Umbilical cord (tissue), 2 donors: Measurements from ENCODE around the gene SDK1. TPM values are rescaled to one million over a fixed set of nuclear protein-coding genes. Genes with fewer than 3 reads are reported as not detected.

Experiments used
- DNase-seq: peaks from one replicate; pipeline ENCODE4 v3.0.0-alpha.2; 2015; ENCODE audit warnings: low spot score
- total RNA-seq: library from RNA; depleted of rRNA; stranded (reverse); fragments of >200 nt; gene quantifications from one replicate; pipeline ENCODE4 v1.2.3, GENCODE V29; 2014; ENCODE audit warnings: low replicate concordance; ENCODE audit not compliant: insufficient read depth

The SDK1 gene, protein sequence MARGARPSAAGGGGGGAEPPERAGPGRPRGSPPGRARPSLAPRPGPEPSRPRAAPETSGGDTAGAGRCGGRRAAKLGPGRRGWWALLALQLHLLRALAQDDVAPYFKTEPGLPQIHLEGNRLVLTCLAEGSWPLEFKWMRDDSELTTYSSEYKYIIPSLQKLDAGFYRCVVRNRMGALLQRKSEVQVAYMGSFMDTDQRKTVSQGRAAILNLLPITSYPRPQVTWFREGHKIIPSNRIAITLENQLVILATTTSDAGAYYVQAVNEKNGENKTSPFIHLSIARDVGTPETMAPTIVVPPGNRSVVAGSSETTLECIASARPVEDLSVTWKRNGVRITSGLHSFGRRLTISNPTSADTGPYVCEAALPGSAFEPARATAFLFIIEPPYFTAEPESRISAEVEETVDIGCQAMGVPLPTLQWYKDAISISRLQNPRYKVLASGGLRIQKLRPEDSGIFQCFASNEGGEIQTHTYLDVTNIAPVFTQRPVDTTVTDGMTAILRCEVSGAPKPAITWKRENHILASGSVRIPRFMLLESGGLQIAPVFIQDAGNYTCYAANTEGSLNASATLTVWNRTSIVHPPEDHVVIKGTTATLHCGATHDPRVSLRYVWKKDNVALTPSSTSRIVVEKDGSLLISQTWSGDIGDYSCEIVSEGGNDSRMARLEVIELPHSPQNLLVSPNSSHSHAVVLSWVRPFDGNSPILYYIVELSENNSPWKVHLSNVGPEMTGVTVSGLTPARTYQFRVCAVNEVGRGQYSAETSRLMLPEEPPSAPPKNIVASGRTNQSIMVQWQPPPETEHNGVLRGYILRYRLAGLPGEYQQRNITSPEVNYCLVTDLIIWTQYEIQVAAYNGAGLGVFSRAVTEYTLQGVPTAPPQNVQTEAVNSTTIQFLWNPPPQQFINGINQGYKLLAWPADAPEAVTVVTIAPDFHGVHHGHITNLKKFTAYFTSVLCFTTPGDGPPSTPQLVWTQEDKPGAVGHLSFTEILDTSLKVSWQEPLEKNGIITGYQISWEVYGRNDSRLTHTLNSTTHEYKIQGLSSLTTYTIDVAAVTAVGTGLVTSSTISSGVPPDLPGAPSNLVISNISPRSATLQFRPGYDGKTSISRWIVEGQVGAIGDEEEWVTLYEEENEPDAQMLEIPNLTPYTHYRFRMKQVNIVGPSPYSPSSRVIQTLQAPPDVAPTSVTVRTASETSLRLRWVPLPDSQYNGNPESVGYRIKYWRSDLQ (N-terminal part only)
- 7.9 TPM for total RNA-seq

DNA sequence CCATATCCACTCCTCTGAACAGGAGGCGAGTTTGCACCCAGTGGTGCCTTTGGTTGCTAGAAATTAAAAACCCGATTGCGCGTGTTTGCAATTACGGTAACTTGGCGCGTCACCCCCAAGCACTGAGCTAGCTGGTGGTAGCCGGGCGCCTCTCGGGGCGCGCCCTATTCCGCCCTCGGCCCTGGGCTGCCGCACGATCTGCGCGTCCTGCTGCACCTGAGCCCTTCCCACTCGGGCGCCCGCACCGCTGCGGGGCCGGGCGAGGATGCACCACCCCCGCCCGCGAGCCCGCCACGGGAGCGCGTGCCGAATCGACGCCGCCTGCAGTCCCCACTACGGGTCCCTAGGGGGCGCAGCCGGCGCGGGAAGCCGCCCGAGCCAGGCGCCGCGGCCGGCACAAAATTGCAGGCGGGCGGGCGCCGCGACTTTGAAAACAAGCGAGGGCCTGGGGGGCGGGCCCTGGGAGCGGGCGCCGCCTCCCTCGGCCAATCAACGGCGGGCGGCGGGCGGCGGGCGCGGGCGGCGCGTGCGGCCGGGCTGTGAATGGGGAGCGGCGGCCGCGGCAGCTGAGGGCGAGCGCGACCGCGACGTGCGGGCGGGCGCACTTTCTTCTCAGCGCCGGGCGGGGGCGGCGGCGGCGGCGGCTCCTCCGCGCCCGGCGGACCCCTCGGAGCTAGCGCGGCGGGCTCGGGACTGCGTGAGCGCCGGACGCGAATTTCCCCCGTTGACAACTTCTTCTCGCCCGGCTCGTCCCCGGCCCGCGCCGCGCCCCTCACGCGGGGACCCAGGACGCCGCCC, at the start of gene SDK1:
SDK1 (plus strand) TSS at position 602 of the 798 bp plus-strand sequence. CDS start 335 bp downstream, outside the sequence.
- DNase-seq: peak; percentile 94

DNA sequence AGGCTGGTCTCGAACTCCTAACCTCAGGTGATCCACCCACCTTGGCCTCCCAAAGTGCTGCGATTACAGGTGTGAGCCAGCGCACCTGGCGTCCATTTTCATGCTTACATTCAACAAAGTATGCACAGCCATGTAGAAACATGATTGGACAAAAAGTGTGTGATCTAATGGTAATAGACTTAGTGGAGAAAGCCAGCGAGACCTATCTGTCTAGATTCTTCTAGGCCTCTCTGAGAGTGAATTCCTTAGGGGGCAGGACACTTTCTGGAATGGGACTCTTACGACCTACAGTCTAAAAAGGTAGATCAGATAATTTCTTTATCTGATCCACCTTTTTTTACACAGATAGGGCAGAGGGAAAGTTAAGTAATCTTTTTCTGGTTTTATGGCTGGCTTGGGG, 46.3 kb upstream of the SDK1 start:
- DNase-seq: no peak

DNA sequence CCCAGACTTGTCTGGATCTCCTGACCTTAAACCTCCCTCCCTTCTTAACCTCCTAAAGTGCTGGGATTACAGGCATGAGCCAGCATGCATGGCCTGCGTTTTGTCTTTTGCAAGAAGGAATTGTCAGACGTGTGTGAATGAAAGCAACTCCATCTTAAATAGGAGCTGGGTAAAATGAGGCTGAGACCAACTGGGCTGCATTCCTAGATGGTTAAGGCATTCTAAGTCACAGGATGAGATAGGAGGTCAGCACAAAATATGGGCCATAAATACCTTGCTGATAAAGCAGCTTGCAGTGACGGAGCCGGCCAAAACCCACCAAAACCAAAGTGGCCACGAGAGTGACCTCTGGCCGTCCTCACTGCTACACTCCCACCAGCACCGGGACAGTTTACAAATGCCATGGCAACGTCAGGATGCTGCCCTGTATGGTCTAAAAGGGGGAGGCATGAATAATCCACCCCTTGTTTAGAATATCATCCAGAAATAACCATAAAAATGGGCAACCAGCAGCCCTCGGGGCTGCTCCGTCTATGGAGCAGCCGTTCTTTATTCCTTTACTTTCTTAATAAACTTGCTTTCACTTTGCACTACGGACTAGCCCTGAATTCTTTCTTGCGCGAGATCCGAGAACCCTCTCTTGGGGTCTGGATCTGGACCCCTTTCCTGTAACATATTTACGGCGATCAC, 41.2 kb upstream of the SDK1 start:
- peak; percentile 97 for DNase-seq

DNA sequence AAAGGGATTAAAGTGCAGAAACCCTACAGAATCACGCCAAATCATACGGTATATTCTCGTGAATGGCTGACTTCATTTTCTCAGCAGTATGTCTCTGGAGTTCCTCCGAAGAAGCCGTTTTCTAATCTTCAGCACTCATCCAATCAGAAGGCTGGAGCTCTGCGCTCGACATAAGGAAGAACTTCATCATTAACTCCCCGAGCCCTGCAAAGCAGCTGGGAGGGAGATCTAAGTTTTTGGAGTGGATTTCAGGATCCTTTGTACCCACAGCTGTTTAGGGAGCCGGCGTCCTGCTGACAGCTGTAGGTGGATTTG, 40.7 kb upstream of the SDK1 start:
- DNase-seq: peak; percentile 95

DNA sequence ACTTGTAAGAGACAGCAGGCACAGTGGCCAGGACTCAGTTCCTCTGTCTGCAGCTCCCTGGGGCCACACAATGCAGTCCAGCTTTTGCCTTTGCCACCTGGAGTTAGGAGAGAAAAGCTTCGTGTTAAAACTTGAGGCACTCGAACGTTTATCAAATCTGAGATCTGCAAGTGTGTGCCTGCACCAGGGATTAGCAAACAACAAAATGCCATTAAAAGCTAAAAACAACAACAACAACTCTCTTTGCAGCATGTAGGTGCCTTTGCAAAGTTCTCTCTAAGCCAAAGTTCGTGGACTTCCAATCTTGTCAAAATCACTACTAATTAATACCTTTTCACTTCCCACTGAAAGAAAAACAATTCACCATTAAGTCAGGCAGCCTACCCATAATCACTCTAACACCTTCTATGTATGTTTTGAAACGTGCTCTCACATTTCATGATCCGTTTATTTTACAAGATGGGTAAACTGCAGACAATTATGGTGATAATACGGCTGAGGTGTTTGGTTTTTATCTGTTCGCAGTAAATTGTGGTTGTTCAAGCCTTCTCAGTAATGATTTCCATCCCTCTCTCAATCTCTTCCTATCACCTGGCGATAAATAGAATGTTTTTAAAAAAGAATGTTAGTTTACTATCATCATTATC, 36.2 kb upstream of the SDK1 start:
- DNase-seq: no peak

DNA sequence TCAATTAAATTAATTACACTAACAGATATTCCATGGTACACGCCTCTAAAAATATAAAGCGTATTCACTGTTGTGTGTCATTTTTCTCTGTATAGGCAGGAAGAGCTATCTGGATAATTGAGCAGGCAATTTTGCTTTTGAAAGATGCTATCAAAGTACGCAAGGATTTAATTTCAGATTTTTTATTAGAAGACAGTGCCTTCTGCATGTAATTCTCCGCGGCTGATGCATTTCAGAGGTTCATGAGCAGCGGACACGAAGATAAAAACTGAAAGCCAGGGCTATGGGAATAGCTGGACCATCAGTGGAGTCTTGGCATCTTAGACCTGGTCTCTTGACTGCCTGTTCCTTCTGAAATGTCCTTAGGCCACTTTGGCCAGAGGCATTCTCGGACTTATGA, 35.7 kb upstream of the SDK1 start:
- DNase-seq: no peak

DNA sequence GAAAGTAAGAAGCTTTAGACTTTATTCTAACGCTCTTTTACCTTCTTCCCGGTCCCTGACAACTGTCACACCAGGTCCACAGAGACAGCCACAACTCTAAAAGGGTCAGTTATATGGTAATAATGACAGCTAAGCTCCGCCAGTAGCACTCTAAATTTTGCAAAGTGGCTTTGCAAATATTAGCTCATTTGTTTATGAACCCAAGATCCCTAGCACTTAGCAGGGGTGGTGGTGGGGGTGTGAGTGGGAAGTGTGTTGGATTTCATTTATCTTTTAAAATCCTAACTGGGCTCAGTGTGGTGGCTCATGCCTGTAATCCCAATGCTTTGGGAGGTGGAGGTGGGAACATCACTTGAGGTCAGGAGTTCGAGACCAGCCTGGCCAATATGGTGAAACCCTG, 34.8 kb upstream of the SDK1 start:
- DNase-seq: no peak

DNA sequence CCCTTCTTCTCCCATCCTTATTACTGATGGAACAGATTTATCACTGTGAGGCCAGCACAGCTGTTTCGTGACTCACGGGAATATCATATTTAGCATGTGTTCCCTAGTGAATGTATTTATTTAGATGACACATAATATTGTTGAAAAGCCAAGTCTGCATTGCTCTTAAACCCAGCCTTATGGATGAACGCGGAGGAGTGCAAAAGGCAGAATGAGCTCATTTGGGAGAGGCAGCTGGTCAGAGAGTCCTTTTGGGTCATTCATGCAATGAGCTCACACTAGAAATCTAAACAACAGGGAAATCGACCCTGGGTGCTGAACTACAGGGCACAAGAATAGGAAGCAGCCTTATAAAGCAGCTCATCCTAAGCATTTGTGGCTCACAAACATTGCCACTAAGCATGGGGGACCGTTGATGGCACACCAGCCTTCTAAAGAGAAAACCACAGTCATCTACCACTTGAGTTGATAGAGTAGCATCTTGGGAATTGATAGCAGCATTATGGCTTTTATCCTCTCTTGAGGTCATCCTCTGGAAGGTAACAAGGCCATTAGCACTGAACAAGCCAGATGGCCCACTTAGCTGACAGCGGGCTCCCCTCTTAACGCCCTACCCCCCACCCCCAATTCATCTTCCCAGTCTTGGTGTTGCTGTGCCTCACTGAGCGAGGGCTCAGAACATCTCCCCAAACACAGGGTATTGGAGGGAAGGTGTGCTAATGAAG, 32.9 kb upstream of the SDK1 start:
- peak; percentile 95 for DNase-seq

DNA sequence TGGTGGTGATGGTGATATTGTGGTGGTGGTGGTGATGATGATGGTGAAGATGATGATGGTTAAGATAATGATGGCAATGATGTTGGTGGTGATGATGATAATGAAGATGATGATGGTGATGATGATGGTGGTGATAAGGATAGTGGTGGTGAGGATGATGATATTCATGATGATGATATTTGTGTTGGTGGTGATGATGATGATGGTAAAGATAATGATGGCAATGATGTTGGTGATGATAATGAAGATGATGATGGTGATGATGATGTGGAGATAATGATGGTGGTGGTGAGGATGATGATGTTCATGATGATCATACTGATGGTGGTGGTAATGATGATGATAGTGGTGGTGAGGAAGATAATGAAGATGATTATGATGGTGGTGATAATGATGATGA, 30.7 kb upstream of the SDK1 start:
- DNase-seq: no peak

DNA sequence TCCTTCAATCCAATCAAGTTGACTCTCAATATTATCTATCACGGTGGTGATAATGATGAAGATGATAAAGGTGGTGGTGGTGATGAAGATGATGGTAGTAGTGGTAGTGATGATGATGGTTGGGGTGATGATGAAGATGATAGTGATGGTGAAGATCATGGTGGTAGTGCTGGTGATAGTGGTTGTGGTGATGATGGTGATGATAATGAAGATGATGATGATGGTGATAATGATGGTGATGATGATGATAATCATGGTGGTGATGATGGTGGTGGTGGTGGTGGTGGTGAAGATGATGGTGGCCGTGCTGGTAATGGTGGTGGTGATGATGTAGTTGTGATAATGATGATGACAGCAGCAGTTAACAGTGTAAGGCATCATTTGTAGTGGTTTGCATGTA, 29.8 kb upstream of the SDK1 start:
- DNase-seq: no peak

DNA sequence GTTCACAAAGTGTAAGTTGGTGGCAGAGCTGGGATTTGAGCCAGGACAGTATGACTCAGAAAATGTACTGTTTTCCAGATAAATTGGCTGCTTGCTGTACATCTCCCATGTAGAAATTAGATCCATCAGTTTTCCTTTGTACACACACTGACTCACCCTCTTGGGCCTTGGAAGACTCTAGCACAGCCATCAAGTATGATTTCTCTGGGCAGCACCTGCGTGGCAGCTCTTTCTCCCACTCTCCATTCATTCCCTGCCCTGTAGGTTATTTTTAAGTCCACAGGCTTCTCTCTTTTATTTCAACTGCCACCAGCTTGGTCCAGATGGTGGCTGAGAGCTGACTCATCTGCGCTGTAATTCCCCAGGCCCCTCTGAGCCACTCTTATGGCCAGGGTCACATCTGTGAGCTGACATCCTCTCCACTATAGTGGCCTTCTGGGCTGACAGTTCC, 28.3 kb upstream of the SDK1 start:
- peak; percentile 73 for DNase-seq

DNA sequence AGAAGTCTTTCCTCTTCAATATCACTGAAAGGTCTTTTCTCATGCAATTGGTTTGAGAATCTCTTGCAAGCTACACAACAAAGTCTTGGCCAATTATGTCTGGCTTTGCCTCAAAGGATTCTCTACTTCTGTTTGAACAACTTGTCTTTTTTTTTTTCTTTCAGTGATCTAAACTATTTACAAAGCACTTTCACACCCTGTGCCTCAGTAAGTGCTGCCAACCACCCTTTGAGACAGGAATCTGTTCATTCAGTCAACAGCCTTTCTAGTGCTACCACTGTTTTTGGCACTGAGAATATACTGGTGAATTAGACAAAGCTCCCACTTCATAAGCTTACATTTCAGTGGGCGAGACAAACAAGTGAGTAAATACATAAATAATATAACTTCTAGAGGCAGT, 26.9 kb upstream of the SDK1 start:
- DNase-seq: no peak

DNA sequence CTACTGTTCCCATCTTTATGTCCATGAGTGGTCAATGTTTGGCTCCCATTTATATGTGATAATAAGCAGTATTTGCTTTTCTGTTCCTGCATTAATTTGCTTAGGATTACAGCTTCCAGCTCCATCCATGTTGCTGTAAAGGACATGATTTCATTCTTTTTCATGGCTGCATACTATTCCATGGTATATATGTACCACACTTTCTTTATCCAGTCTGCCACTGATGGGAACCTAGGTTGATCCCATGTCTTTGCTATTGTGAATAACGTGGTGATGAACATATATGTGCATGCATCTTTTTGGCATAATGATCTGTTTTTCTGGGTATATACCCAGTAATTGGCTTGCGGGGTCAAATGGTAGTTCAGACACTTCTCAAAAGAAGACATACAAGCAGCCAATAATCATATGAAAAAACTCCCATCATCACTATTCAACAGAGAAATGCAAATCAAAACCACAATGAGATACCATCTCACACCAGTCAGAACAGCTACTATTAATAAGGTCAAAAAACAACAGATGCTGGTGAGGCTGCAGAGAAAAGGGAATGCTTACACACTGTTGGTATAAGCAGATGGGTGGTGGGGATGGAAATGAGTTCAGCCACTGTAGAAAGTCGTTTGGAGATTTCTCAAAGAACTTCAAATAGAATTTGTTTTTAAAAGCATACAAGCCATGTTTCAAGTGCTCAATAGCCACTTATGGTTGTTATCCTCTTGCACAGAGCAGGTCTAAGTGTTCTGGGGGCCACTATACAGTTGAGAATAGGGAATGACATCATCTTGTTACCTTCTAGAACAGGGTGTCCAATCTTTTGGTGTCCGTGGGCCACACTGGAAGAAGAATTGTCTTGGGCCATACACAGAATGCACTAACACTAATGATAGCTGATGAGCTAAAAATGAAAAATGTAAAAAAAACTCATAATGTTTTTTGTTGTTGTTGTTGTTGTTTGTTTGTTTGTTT, 23.2 kb upstream of the SDK1 start:
- no peak for DNase-seq

DNA sequence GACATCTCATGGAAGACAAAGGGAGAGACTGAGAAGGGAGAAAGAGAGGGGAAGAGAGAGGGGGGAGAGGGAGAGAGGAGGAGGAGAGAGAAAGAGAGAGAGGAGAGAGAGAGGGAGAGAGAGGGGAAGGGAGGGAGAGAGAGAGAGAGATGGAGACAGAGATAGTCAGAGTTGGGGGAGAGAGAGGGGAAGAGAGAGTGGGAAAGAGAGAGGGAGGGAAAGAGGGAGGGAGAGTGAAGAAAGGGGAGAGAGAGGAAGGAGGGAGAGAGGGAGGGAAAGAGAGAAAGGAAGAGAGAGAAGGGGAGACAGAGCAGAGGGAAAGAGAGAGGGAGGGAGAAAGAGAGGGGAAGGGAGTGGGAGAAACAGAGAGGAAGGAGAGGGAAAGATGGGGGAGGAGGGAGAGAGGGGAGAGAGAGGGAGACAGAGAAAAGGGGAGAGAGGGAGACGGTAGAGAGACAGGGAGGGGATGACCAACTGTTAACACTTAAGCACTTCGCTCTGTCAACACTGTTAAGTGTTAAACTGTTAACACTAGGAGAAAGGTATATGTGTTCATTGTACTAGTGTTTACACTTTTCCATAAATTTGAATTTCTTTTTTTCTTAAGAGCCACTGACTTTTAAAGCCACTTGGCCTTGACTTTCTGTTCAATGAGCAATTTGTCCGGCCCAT, 21.8 kb upstream of the SDK1 start:
- no peak for DNase-seq

DNA sequence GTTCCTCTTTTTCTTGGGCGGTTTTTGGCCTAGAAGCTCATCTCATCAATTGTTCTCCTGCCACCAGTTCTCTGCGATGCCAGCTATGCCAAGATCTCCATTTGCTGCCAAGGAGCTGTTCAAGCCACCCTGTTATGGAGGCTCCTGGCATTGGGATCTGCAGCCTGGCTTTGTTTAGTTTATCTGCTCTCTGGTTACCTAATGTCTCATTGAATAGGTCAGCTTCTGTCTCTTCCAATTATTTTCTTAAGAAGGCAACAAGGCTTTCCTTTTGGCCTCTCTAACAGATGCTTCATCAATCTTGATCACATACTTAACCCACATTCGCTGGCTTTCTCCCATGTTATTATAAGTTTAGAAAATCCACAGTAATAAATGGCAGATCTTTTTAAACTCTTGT, 20.6 kb upstream of the SDK1 start:
- no peak for DNase-seq

DNA sequence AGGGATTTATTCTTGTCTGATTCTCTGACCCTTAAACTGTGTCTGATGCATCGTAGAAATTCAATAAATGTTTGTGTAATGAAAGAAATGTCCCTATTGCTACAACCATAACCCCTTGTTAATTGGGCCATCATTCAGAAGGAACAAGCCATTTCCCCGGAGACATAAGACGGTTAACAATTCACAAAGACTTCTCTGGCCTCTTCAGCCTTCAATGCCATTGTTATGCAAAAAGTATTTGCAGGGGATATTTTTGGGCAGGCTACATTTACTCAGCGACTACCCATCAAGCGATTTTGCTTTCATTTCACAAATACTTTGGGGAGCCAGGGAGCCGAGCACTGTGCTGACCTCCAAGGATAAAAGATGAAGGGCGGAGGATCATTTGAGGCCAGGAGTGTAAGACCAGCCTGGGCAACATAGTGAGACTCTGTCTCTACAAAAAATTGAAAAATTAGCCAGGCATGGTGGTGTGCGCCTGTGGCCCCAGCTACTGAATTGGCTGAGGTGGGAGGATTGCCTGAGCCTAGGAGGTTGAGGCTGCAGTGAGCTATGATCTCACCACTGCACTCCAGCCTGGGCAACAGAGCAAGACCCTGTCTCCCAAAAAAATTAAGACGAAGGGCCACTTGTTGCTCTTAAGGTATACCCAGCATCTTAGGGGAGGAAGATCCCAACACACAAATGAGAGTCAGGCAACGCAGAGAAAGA, 20.0 kb upstream of the SDK1 start:
- DNase-seq: no peak

DNA sequence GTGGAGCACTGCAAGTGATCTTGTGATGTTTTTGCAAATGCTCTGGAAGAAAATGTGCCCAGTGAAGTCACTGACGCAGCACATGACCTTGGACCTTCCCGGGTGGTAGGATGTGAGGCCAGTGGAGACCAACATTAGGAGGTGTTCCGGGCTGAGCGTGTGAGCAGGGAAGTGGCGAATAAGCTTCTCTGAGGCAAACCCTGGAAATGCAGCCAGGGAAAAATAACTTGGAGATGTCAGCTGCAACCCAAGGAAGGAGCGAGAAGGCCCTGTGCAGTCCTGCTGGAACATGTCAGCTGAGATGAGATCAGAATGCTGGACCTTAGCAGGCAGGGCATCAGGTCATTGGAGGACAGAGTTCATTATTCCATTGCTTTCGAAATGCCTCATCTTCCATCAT, 18.6 kb upstream of the SDK1 start:
- peak; percentile 71 for DNase-seq
